ENCODE data around the gene AUH. TPM values are rescaled to one million over a fixed set of nuclear protein-coding genes. Genes with fewer than 3 reads are reported as not detected.

The AUH gene
- total and polyA plus RNA-seq, 7 donors = 13.1 to 40.9 (median 28.2) TPM

DNA sequence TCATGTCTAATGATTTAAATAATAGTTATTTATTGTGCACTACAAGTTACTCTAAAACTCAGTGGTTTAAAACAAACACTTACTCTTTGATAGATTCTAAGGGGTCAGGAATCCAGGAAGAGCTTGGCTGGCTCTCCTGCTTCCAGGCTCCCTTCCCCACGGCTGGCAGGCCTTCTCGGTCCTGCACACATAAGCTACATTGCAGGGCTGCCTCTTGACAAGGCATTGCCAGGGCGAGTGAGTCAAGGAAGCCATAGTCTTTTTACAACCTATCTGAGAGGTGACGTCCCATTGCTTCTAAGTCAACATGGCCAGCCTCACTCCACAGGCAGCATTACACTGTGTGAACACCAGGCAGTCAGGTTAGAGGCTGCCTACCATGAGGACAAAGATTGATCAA is 119.8 kb downstream of the AUH start:
- H3K4me3 ChIP-seq = no peak overlapping the region
- no peaks in the 10 kb centered on the region for H3K4me1 ChIP-seq
- H3K9me3 ChIP-seq = no peaks in the 10 kb centered on the region
- no peak for DNase-seq
- TF ChIP-seq CTCF (IDR thresholded peaks at IDR 0.05) = no peak
- TF ChIP-seq POLR2AphosphoS5 (IDR thresholded peaks at IDR 0.05) = no peak
- TF ChIP-seq EP300 (IDR thresholded peaks at IDR 0.05) = no peak
- no peak for TF ChIP-seq POLR2A (IDR thresholded peaks at IDR 0.05)
- H3K27ac ChIP-seq = peak overlapping the region in 1 of 4 donors; percentile 1
- 89% methylated on average over 4 of the region's 4 CpGs for WGBS, 2 donors
- no peaks in the 10 kb centered on the region for H3K27me3 ChIP-seq
- no peaks in the 10 kb centered on the region for H3K36me3 ChIP-seq
- intact Hi-C loops (cut with DNase I) = no loop called here

GRCh38 chr9:91240596-91241165 is 121.0 kb downstream of the AUH start:
- no peaks in the 10 kb centered on the region for H3K27me3 ChIP-seq
- H3K27ac ChIP-seq = no peak overlapping the region
- intact Hi-C loops (cut with DNase I) = no loop called here
- TF ChIP-seq POLR2A (IDR thresholded peaks at IDR 0.05) (no peak), CTCF (IDR thresholded peaks at IDR 0.05) (no peak), POLR2AphosphoS5 (IDR thresholded peaks at IDR 0.05) (no peak), EP300 (IDR thresholded peaks at IDR 0.05) (no peak)
- H3K4me3 ChIP-seq = no peak overlapping the region
- no peaks in the 10 kb centered on the region for H3K9me3 ChIP-seq
- no peaks in the 10 kb centered on the region for H3K4me1 ChIP-seq
- no peaks in the 10 kb centered on the region for H3K36me3 ChIP-seq
- 97 to 98% methylated on average over 3 of the region's 3 CpGs for WGBS, 2 donors
- DNase-seq = no peak

GRCh38 chr9:91239367-91240111 is 122.2 kb downstream of the AUH start:
- Histone ChIP-seq H3K27me3 (no peaks in the 10 kb centered on the region), H3K4me1 (no peaks in the 10 kb centered on the region), H3K4me3 (no peak overlapping the region), H3K9me3 (no peaks in the 10 kb centered on the region), H3K36me3 (no peaks in the 10 kb centered on the region), H3K27ac (no peak overlapping the region)
- TF ChIP-seq POLR2AphosphoS5 (IDR thresholded peaks at IDR 0.05) (no peak), CTCF (IDR thresholded peaks at IDR 0.05) (no peak), EP300 (IDR thresholded peaks at IDR 0.05) (no peak), POLR2A (IDR thresholded peaks at IDR 0.05) (no peak)
- DNase-seq = no peak
- WGBS, 2 donors = 72 to 86% methylated on average over 5 of the region's 5 CpGs
- intact Hi-C loops (cut with DNase I) = no loop called here

GRCh38 chr9:91234523-91234922 is 127.2 kb downstream of the AUH start:
- H3K4me1 ChIP-seq = no peaks in the 10 kb centered on the region
- intact Hi-C loops (cut with DNase I) = no loop called here
- DNase-seq = no peak
- no peaks in the 10 kb centered on the region for H3K36me3 ChIP-seq
- H3K4me3 ChIP-seq = no peak overlapping the region
- no peak for TF ChIP-seq EP300 (IDR thresholded peaks at IDR 0.05)
- no peak for TF ChIP-seq CTCF (IDR thresholded peaks at IDR 0.05)
- TF ChIP-seq POLR2A (IDR thresholded peaks at IDR 0.05) = no peak
- TF ChIP-seq POLR2AphosphoS5 (IDR thresholded peaks at IDR 0.05) = no peak
- H3K27ac ChIP-seq = no peak overlapping the region
- WGBS, 2 donors = 86 to 91% methylated on average over 2 of the region's 2 CpGs
- no peaks in the 10 kb centered on the region for H3K27me3 ChIP-seq
- H3K9me3 ChIP-seq = no peaks in the 10 kb centered on the region
